Measurements from ENCODE around the gene RNF114. TPM values are rescaled to one million over a fixed set of nuclear protein-coding genes. Genes with fewer than 3 reads are reported as not detected.

The RNF114 gene
- total RNA-seq, 1 donor from 2014 or later = 63.0 TPM

GRCh38 chr20:49913399-49914047 lies 22.7 kb upstream of the RNF114 start:
- Histone ChIP-seq H3K4me3 (peak overlapping the region; percentile 88), H3K9me3 (no peaks in the 10 kb centered on the region), H3K36me3 (peaks cover 21% of the 10 kb centered on the region), H3K27ac (no peak overlapping the region), H3K4me1 (peaks cover 42% of the 10 kb centered on the region), H3K27me3 (ENCODE audit: low read depth) (no peaks in the 10 kb centered on the region)
- ATAC-seq (no peak), DNase-seq (no peak)
- intact Hi-C loops (cut with DNase I) = no loop called here
- TF ChIP-seq CTCF (IDR thresholded peaks at IDR 0.05) = no peak

DNA sequence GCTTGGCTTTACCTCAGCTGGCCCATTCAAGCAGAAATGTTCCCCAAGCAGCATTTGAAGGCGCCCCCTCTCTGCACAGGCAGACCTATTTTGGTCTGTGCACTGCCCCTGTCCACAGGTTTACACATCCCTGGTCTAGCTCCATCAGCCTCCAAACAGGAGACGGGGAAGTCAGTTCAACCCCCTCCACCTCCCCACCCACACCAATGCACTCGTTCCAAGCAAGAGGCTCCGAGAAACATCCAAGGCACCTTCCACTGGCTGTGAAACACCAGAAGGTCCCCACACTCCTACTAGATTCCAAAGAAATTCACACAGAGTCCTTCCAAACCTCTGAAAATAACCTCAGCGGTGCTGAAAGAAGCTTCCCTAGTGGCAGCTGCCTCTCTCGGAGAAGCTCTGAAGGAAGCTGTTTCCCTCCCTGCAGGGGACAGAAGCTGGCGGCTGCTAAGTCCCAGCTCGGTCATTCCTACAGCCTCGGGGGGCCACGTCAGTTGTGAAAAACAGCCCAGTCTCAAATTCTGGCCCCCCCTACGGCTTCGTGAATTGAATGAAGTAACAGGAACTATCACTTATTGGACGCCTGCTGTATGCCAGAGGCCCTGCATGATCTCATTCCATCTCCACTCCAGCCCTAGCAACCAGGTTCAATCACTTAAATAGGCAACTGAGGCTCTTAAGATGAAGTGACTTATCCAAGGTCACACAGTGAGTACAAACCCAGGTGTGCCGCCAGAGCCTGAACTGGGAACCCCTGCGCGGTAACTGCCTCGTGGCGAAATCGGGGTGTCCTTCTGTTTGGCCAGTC lies 21.7 kb upstream of the RNF114 start:
- Histone ChIP-seq H3K4me1 (peaks cover 38% of the 10 kb centered on the region), H3K36me3 (peaks cover 11% of the 10 kb centered on the region), H3K27me3 (ENCODE audit: low read depth) (no peaks in the 10 kb centered on the region), H3K27ac (peak overlapping the region; percentile 97), H3K9me3 (no peaks in the 10 kb centered on the region), H3K4me3 (peak overlapping the region; percentile 88)
- no peak for TF ChIP-seq CTCF (IDR thresholded peaks at IDR 0.05)
- intact Hi-C loops (cut with DNase I) = no loop called here
- ATAC-seq = no peak
- DNase-seq = no peak

- ATAC-seq (peak; percentile 41 to 43), DNase-seq (no peak)
- Histone ChIP-seq H3K9me3 (no peaks in the 10 kb centered on the region), H3K27ac (peak overlapping the region; percentile 97), H3K4me3 (peak overlapping the region; percentile 88), H3K27me3 (ENCODE audit: low read depth) (no peaks in the 10 kb centered on the region), H3K36me3 (peaks cover 5% of the 10 kb centered on the region), H3K4me1 (peaks cover 32% of the 10 kb centered on the region)
- TF ChIP-seq CTCF (IDR thresholded peaks at IDR 0.05) = no peak
- intact Hi-C loops (cut with DNase I) = no loop called here
Observed at GRCh38 chr20:49915118-49915379, 21.1 kb upstream of the RNF114 start.

DNA sequence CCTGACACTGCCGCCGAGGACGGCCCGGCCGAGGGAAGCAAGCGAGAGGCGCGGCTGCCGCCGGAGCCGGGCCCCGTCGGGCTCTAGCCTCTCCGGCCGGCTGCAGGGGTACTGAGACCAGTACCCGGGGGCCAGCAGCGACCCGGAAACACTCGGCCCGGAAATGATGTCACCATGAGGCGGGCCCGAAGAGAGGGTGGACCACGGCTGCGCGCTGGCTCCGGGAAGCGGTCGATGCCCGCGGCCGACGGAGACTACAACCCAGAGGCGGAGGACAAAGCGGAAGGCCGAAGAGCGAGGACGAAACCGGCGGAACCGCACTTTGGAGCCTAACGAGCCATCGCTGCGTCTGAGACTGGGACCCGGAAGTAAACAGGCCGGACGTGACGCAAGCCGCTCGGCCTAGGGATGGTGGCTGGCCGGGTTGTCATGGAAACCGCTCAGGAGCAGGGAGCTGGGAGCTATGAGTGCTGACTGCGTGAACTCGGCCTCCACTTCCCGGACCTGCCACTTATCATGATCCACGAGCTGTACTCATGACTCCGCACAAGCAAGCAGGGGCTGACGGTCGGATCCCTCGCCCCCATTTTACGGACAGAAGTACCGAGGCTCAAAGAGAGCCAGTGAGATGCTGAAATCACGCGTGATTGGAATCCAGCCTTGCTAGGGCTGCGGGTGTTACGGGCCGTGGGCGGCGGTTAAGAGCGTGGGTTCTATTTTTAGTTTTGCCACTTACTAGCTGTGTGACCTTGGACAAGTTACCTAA lies 20.6 kb upstream of the RNF114 start, which contains the start of gene SPATA2:
SPATA2 (minus strand) TSS at position 150 of the 766 bp plus-strand sequence. CDS start 7,039 bp downstream, outside the sequence.
- Histone ChIP-seq H3K36me3 (peaks cover 3% of the 10 kb centered on the region), H3K4me1 (peaks cover 29% of the 10 kb centered on the region), H3K27me3 (ENCODE audit: low read depth) (no peaks in the 10 kb centered on the region), H3K9me3 (no peaks in the 10 kb centered on the region), H3K27ac (peak within 1 kb of the TSS; percentile 97), H3K4me3 (peak within 1 kb of the TSS; percentile 88)
- intact Hi-C loops (cut with DNase I) = no loop called here
- TF ChIP-seq CTCF (IDR thresholded peaks at IDR 0.05) = no peak
- peak; percentile 95 to 96 for ATAC-seq
- peak; percentile 98 for DNase-seq

DNA sequence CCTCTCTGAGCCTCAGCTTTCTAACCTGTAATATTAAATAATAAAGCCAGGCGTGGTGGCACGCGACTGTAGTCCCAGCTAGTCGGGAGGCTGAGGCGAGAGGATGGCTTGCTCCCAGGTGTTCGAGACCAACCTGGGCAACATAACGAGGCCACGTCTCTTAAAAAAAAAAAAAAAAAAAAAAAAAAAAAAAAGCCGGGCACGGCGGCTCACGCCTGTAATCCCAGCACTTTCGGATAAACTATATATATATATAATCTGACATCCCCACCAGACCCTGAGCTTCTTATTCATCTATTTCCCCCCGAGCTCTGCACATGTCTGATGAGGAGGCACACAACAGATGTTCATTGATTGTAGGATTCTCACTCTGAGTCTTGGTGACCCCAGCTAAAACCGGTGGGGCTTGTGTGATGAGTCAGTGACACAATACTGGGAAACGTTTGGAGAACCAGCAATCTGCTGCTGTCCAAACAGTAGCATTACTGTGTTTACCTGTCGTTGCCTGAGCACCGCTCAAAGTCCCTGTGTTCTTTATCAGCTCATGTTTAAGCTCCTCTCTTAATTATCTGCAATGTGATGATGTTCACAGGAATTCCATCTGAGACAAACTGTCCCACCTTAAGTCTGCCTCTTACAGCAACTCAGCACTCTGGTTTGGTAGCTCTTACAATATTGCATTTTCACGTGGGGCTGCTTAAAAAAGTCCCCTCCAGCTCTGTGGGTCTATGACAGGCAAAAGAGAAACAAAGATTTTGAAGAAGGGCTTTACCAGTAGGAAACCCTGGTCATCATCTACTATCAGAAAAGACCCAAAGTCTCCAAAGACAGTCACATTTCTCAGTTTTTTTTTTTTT lies 19.8 kb upstream of the RNF114 start:
- no peak for DNase-seq
- Histone ChIP-seq H3K4me3 (peak overlapping the region; percentile 88), H3K4me1 (peaks cover 29% of the 10 kb centered on the region), H3K36me3 (peaks cover 3% of the 10 kb centered on the region), H3K9me3 (no peaks in the 10 kb centered on the region), H3K27ac (peak overlapping the region; percentile 97), H3K27me3 (ENCODE audit: low read depth) (no peaks in the 10 kb centered on the region)
- intact Hi-C loops (cut with DNase I) = no loop called here
- TF ChIP-seq CTCF (IDR thresholded peaks at IDR 0.05) = no peak
- peak; percentile 29 to 63 for ATAC-seq

Measured in lower lobe of right lung (tissue), 2 donors.